Panc1 (cell line): ENCODE measurements around the gene CACNA1I.

Experiments
- CTCF ChIP-seq: fragments of 450-650 bp; IDR thresholded peaks from 2 replicates; pipeline ENCODE4 v1.5.1; 2017; ENCODE audit warnings: mild to moderate bottlenecking
- TCF7L2 ChIP-seq: IDR thresholded peaks from 2 replicates; pipeline ENCODE4 v1.6.1; 2011; ENCODE audit warnings: mild to moderate bottlenecking, low read depth, low read length, inconsistent platforms

GRCh38 chr22:39681038-39681861, 110.7 kb downstream of the CACNA1I start:
- TF ChIP-seq TCF7L2 (no peak), CTCF (no peak)
